T47D (cell line): Measurements from ENCODE around the gene CORO1A.
"Not testable (repeated sequence)": the region's sequence is repeated elsewhere in the genome, so short reads cannot be mapped to it uniquely, and the experiment has no call there.

Source experiments
- DNase-seq, 2 experiments: peaks; one replicate each; pipeline versions ENCODE4 v3.0.0 to v3.0.0-alpha.2; 2011 to 2012; ENCODE audit warnings: low read depth in 1 of 2, low spot score in 1 of 2
- in situ Hi-C: cut with HindIII; loops from 2 replicates; pipeline ENCODE4 v1.10.0; 2016; ENCODE audit warnings: low sequenced_read_pairs, low pct_unique_long_range_greater_than_20kb

Gene CORO1A

GRCh38 chr16:30205541-30206236 is 22.3 kb downstream of the CORO1A start:
- in situ Hi-C loops, DNase-seq: not testable (repeated sequence)

GRCh38 chr16:30206252-30206651 is 22.9 kb downstream of the CORO1A start:
- in situ Hi-C loops, DNase-seq: not testable (repeated sequence)

DNA sequence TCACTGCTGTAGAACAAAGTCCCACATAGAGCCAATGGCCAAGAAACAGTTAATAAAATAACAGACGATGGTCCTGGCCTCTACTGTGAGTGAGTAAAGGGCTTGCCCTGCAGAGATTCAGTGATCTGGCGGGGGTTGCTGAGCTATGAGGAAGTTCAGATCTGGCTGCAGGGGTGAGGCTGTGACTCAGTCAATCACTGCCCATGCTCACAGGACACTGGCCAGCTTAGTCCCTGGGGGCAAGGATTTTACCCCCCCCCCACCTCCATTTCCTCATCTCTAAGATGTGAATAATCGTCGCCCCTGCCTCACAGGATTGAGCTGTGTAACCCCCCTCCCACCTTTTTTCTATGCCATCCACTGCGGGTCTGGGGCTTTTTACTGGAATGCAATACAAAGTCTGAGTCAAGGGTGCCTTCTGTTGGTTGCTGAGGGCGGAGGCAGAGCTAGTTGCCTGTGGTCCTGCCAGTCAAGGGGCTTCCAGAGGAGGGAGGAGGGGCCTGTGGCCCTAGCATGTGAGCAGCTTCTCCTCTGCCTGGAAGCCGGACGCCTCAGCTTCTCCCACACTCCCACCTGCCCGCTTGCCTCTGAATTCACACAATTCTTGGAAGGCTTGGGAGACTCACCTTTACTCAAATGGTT is 23.8 kb downstream of the CORO1A start:
- in situ Hi-C loops, DNase-seq: not testable (repeated sequence)

- in situ Hi-C loops: not testable (repeated sequence)
These were observed 25.6 kb downstream of the CORO1A start for GRCh38 chr16:30209032-30209431.

DNA sequence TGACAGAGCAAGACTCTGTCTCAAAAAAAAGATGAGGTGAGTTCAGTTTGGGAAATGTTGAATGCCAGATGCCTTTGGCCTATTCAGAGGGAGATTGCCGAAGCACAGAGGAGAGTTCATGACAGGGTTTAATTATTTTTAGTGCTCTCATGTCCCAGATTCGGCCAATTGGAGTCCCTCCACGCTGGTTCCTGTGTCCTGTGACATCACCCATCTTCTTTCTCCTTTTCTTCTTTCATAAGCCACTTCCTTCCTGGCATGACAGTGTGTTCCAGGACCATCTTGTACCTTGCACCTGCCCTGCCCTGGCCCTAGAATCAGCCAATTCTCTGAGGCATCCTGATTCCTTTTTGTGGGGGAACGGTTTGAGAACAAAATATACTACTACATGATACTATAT is 28.0 kb downstream of the CORO1A start:
- DNase-seq, in situ Hi-C loops: not testable (repeated sequence)

More at GRCh38 chr16:30209032-30209431, 25.6 kb downstream of the CORO1A start:
- DNase-seq: not testable (repeated sequence)

- in situ Hi-C loops, DNase-seq: not testable (repeated sequence)
These were observed 33.7 kb downstream of the CORO1A start for GRCh38 chr16:30217082-30217481.
